Mesothelial cell of epicardium (in vitro differentiated cells): ENCODE measurements around the gene L3MBTL3. TPM values are rescaled to one million over a fixed set of nuclear protein-coding genes. Genes with fewer than 3 reads are reported as not detected.

Source experiments
- DNase-seq, 2 experiments: peaks; one replicate each; pipeline ENCODE4 v3.0.0; 2021; ENCODE audit warnings: low spot score in 2 of 2; ENCODE audit not compliant: unreplicated experiment in 2 of 2
- H3K27ac Mint-ChIP-seq: 2 replicates; pipeline ENCODE4 v1.8.0; 2021; ENCODE audit warnings: mixed read lengths
- H3K27me3 Mint-ChIP-seq: 2 replicates; pipeline ENCODE4 v1.8.0; 2021; ENCODE audit warnings: low read depth, mixed read lengths
- H3K36me3 Mint-ChIP-seq: 2 replicates; pipeline ENCODE4 v1.8.0; 2021; ENCODE audit warnings: mixed read lengths
- H3K4me1 Mint-ChIP-seq: 2 replicates; pipeline ENCODE4 v1.8.0; 2021; ENCODE audit warnings: mixed read lengths
- H3K4me3 Mint-ChIP-seq: 2 replicates; pipeline ENCODE4 v1.8.0; 2021; ENCODE audit warnings: mild to moderate bottlenecking, moderate library complexity, mixed read lengths
- H3K9me3 Mint-ChIP-seq: 2 replicates; pipeline ENCODE4 v1.8.0; 2021; ENCODE audit warnings: mixed read lengths
- total RNA-seq: library from RNA; stranded (reverse); gene quantifications from 3 replicates; pipeline ENCODE4 v1.2.1, GENCODE V29; 2021
- TF ChIP-seq, protein P1 (sequence below): fragments of 200-600 bp; sonication (generic); IDR thresholded peaks from one replicate; pipeline ENCODE4 v1.5.0; 2021; ENCODE audit warnings: antibody characterized with exemption; ENCODE audit not compliant: unreplicated experiment

L3MBTL3 gene
- total RNA-seq, 1 donor from 2014 or later, result 35.8 TPM

DNA sequence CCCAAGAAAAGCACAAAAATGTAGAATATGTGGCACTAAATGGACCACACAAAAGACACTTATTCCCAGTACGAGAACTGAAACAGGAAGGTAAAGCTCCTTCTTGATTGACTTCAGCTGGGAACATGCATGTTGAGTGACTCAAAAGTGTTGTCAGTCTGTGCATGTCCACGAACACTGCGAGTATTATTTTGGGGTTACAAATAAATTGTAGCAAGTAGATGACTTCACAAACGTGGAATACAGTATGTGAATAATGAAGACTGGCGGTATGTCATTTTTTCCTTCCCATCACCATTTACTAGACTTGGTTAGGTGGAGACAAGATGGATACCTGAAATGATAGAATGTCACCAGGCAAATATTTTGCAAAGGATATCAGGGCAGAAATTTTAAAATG, 45.4 kb downstream of the L3MBTL3 start:
- DNase-seq, result no peak
- Mint-ChIP-seq H3K27me3 (no peaks in the 10 kb centered on the region), H3K36me3 (peaks cover 30% of the 10 kb centered on the region), H3K4me1 (no peaks in the 10 kb centered on the region), H3K27ac (no peak overlapping the region), H3K9me3 (no peaks in the 10 kb centered on the region), H3K4me3 (no peak overlapping the region)
- TF ChIP-seq, protein P1, sequence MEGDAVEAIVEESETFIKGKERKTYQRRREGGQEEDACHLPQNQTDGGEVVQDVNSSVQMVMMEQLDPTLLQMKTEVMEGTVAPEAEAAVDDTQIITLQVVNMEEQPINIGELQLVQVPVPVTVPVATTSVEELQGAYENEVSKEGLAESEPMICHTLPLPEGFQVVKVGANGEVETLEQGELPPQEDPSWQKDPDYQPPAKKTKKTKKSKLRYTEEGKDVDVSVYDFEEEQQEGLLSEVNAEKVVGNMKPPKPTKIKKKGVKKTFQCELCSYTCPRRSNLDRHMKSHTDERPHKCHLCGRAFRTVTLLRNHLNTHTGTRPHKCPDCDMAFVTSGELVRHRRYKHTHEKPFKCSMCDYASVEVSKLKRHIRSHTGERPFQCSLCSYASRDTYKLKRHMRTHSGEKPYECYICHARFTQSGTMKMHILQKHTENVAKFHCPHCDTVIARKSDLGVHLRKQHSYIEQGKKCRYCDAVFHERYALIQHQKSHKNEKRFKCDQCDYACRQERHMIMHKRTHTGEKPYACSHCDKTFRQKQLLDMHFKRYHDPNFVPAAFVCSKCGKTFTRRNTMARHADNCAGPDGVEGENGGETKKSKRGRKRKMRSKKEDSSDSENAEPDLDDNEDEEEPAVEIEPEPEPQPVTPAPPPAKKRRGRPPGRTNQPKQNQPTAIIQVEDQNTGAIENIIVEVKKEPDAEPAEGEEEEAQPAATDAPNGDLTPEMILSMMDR, result no peak

DNA sequence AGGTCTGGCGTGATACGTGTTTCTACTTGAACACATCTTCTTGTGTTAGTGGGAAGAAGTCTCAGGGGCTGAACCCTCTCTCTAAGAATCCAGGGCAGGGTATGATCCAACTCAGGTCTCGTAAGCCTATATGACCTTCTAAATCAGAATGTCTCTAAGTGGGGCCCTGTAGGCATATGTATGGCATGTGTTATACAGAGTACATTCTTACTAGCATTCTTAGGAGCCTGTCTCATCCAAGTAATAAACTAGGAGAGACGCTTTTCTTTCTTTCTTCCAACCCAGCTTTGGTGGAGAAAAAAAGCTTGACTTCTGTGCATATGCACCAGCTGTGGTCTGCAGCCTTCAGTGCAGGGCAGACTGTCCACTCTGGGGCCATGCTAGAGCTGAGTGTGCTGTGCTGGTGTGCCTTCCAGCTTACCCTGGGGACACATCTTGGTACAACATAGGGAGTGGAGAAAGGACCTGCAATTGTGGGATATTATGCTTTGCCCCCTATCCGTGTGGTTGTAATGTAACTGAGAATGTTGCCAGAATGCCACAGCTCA, 47.3 kb downstream of the L3MBTL3 start:
- no peak for DNase-seq
- Mint-ChIP-seq H3K9me3 (no peaks in the 10 kb centered on the region), H3K4me1 (no peaks in the 10 kb centered on the region), H3K27ac (no peak overlapping the region), H3K4me3 (no peak overlapping the region), H3K36me3 (peaks cover 26% of the 10 kb centered on the region), H3K27me3 (no peaks in the 10 kb centered on the region)
- TF ChIP-seq, protein P1, result no peak

DNA sequence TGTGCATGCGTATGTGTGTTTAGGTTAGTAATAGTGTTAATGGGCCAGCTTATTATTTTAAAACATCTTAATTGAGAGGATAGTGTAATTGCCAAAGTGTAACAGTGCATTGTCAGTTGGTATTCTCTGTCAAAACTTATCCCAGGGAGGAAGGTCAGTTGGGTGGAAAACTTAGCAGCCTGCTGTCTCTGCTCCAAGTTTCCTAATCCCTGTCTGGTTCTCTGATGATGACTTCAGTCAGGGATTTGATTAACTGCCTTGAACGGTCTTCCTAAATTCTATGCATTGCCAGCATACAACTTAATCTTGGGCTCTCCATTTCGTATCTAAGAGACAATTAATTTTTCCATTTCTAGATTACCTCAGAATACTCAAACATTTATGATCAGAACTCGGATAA, 51.1 kb downstream of the L3MBTL3 start:
- H3K4me1 Mint-ChIP-seq, result no peaks in the 10 kb centered on the region
- H3K27me3 Mint-ChIP-seq, result no peaks in the 10 kb centered on the region
- no peak overlapping the region for H3K4me3 Mint-ChIP-seq
- H3K27ac Mint-ChIP-seq, result no peak overlapping the region
- TF ChIP-seq, protein P1, result no peak
- peaks cover 22% of the 10 kb centered on the region for H3K36me3 Mint-ChIP-seq
- H3K9me3 Mint-ChIP-seq, result no peaks in the 10 kb centered on the region
- no peak for DNase-seq

DNA sequence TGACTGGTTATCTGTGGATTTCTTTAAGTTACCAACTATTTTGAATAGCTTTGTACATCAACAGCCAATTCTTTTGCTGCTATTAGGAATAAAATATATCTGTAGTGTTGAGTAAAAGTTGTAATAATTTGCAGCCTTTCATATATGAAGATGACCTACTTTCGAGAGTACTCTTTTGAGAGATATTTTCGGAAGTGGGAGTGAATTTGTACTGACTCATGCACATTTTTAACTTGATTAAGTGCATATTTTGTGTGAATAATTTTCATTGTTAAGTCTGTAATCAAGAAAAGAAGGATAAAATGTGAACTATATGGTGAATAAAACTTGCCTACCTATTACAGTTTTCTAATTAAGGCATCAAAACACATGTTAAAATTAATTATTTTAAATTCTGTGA, 51.9 kb downstream of the L3MBTL3 start:
- Mint-ChIP-seq H3K4me3 (no peak overlapping the region), H3K27ac (no peak overlapping the region), H3K9me3 (no peaks in the 10 kb centered on the region), H3K27me3 (no peaks in the 10 kb centered on the region), H3K4me1 (no peaks in the 10 kb centered on the region), H3K36me3 (peaks cover 25% of the 10 kb centered on the region)
- no peak for DNase-seq
- TF ChIP-seq, protein P1, result no peak

DNA sequence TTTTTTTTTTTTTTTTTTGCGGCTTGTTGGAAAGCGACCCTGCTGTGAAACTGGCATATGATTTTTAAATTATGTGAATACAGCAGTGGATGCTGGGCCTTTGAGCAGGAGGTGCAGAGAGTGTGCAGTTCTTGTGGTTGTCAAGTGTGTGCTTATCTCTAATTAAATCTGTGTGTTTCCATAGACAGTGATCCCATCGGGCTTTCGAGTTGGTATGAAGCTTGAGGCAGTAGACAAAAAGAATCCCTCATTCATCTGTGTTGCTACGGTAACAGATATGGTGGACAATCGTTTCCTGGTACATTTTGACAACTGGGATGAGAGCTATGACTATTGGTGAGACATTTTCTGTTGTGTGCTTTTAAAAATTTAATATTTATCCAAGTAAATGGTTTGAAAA, 52.4 kb downstream of the L3MBTL3 start:
- Mint-ChIP-seq H3K9me3 (no peaks in the 10 kb centered on the region), H3K36me3 (peaks cover 25% of the 10 kb centered on the region)

More for the DNA sequence above, 52.4 kb downstream of the L3MBTL3 start:
- TF ChIP-seq, protein P1, result no peak
- H3K27ac Mint-ChIP-seq, result no peak overlapping the region
- no peak overlapping the region for H3K4me3 Mint-ChIP-seq
- DNase-seq, result no peak
- H3K4me1 Mint-ChIP-seq, result no peaks in the 10 kb centered on the region
- no peaks in the 10 kb centered on the region for H3K27me3 Mint-ChIP-seq
